Pancreas (tissue), 10 donors: ENCODE data around the gene PEMT. TPM values are rescaled to one million over a fixed set of nuclear protein-coding genes. Genes with fewer than 3 reads are reported as not detected.

ENCODE experiments used
- ATAC-seq, 4 donors: fragments of 200-7000 bp; cut with Tn5 transposase; one replicate each; pipeline versions ENCODE4 v1.8.0 to v1.9.1; 2020; ENCODE audit warnings: mild to moderate bottlenecking in 4 of 4, moderate library complexity in 4 of 4
- DNase-seq, 6 donors: peaks; one replicate each; pipeline ENCODE4 v3.0.0-alpha.2; 2020
- FAIRE-seq: peaks from 2 replicates; lab custom pipeline; 2012; peaks lifted over from hg19 to GRCh38; lab: Jason Lieb, UNC
- H3K27ac ChIP-seq, 4 donors: fragments of 200-600 bp; sonication (generic); 1 replicate in 3 of 4; 2 replicates in 1 of 4; pipeline versions ENCODE4 v1.5.0 to v1.8.0; 2020
- H3K27me3 ChIP-seq, 4 donors: fragments of 200-600 bp; one replicate each; pipeline ENCODE4 v1.8.0; 2021
- H3K36me3 ChIP-seq, 3 donors: fragments of 200-600 bp; sonication (generic) in 1 of 3; one replicate each; pipeline versions ENCODE4 v1.5.0 to v1.8.0; 2020 to 2021
- H3K4me1 ChIP-seq, 3 donors: fragments of 200-600 bp; one replicate each; pipeline ENCODE4 v1.8.0; 2021
- H3K4me3 ChIP-seq, 4 donors: fragments of 200-600 bp; sonication (generic) in 2 of 4; one replicate each; pipeline versions ENCODE4 v1.5.0 to v1.8.0; 2020 to 2021
- H3K9me3 ChIP-seq, 4 donors: fragments of 200-600 bp; one replicate each; pipeline ENCODE4 v1.8.0; 2021
- WGBS, 2 donors: extraction: QIAGEN DNeasy Blood & Tissue Kit; methylation state at CpG; one replicate each; pipeline ENCODE4 v1.1.7; 2013; 5-methylcytosine and 5-hydroxymethylcytosine counted together
- intact Hi-C, 3 donors: fragments of 100-400 bp; cut with DNase I; formaldehyde crosslinking; loops; one replicate each; pipeline versions ENCODE4 v1.11.1 to v1.14.2; 2022
- polyA plus RNA-seq, 2 donors: library from polyadenylated mRNA; stranded (reverse); fragments of 200-250 nt; gene quantifications; one replicate each; pipeline ENCODE4 v1.2.3, GENCODE V29; 2013
- total RNA-seq, 6 donors: library from RNA; stranded (reverse); fragmentation: NEBNext Ultra II Directional in 4 of 6; extraction: Animal tissue kit (Norgen Biotek cat#: 25700) in 4 of 6; gene quantifications; one replicate each; pipeline versions ENCODE4 v1.2.1 to v1.2.4, GENCODE V29; 2021 to 2023
- TF ChIP-seq, protein P1 (sequence below), 4 donors: fragments of 200-600 bp; sonication (generic) in 3 of 4; IDR thresholded peaks; one replicate each; pipeline versions ENCODE4 v1.5.0 to v1.8.0; 2021; ENCODE audit warnings: antibody characterized with exemption in 4 of 4
- donor health status: healthy with polysubstance abuse.
- donor health status: DM: no; HTN: no; CAD: no; lungs with moderate emphysema.
- donor health status: DM: no; HTN: no; CAD: no.
- donor health status: control.
- donor health status: control.
- donor health status: Bipolar disorder and iron deficiency.
- donor health status: DM: yes; HTN: yes; CAD: no.
- donor health status: DM: no; HTN: no; CAD: no.
- donor health status: DM: no; HTN: no; CAD: no.
- donor health status: DM: yes; HTN: yes; CAD: no.

Gene PEMT
- total and polyA plus RNA-seq, 8 donors, result 14.8 to 109 (median 24.6) TPM

DNA sequence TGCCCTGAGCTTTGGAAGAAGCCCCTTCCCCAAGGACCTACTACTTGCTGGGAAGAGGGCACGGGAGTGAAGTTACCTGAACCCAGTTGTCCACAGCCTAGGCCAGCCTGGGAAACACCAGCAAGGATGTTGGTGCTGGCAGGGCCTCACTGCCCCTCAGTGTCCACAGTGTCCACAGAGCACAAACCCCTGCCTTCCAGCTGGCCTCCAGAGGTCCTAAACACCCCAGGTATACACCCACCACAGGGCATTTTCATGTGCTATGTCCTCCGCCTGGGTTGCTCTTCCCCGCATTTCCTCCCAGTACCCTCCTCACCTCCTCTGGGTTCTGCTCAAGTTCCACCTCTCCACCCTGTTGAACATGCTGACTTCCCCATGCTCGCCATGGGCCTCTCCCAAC, 4.2 kb upstream of the PEMT start:
- H3K4me1 ChIP-seq, result peaks cover 0 to 6% (median under 1%) of the 10 kb centered on the region in 3 donors
- intact Hi-C loops, result no loop called here
- TF ChIP-seq, protein P1, sequence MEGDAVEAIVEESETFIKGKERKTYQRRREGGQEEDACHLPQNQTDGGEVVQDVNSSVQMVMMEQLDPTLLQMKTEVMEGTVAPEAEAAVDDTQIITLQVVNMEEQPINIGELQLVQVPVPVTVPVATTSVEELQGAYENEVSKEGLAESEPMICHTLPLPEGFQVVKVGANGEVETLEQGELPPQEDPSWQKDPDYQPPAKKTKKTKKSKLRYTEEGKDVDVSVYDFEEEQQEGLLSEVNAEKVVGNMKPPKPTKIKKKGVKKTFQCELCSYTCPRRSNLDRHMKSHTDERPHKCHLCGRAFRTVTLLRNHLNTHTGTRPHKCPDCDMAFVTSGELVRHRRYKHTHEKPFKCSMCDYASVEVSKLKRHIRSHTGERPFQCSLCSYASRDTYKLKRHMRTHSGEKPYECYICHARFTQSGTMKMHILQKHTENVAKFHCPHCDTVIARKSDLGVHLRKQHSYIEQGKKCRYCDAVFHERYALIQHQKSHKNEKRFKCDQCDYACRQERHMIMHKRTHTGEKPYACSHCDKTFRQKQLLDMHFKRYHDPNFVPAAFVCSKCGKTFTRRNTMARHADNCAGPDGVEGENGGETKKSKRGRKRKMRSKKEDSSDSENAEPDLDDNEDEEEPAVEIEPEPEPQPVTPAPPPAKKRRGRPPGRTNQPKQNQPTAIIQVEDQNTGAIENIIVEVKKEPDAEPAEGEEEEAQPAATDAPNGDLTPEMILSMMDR (IDR thresholded peaks at IDR 0.05), result no peak
- 92 to 100% methylated on average over 4 of the region's 4 CpGs for WGBS, 2 donors
- no peaks in the 10 kb centered on the region for H3K9me3 ChIP-seq
- DNase-seq, result no peak
- no peaks in the 10 kb centered on the region for H3K36me3 ChIP-seq
- H3K4me3 ChIP-seq, result no peak overlapping the region
- no peak for ATAC-seq
- H3K27ac ChIP-seq, result no peak overlapping the region
- H3K27me3 ChIP-seq, result no peaks in the 10 kb centered on the region
- FAIRE-seq, result no peak

DNA sequence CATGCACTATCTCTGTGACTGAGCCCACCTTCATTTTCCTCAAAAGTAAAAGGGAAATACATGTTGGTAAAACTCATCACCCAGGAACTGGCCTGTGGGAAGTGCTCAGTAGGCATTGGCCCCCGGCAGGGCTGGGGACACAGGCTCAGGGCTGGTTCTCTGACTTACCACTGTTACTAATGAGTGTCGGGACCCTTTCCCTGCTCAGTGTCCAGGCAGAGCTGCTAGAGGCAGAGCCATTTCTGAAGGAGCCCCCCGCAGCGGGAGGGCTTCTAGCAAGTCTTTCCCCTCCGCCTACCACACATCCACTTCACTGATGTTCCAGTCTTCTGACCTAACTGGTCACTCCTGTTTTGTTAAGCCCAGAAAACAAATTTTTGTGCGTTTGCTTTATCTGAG, 1.7 kb upstream of the PEMT start:
- intact Hi-C loops, result no loop called here
- TF ChIP-seq, protein P1 (IDR thresholded peaks at IDR 0.05), result no peak
- ATAC-seq (no peak), DNase-seq (no peak), FAIRE-seq (no peak)
- Histone ChIP-seq H3K27ac (no peak overlapping the region), H3K4me1 (peaks cover 5 to 6% (median 6%) of the 10 kb centered on the region in 3 donors), H3K4me3 (peak overlapping the region in 1 of 4 donors; percentile 73), H3K9me3 (no peaks in the 10 kb centered on the region), H3K27me3 (no peaks in the 10 kb centered on the region), H3K36me3 (no peaks in the 10 kb centered on the region)
- 67 to 73% methylated on average over 6 of the region's 6 CpGs for WGBS, 2 donors

DNA sequence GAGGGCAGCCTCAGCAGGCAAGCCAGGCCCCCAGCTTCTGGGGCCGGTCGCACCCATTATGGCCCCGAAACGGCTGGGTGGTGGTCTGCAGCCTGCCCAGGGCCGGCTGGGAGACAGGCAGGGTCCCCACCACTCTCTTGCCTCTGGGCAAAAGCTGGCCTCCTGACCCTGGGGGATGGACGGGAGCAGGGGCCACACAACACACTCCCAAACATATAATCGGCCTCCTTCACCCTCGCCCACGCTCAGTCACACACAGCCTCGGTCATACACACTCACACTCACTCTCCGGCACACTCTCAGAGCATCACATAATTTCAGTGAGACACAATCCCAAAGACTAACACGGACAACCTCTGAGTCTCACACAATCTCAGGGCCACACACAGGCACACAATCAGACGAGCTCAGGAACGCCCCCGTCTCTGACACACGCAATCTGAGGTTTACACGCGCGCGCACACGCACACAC, 589 bp downstream of the PEMT start:
- Histone ChIP-seq H3K36me3 (no peaks in the 10 kb centered on the region), H3K4me3 (peak overlapping the region; percentile 71 to 97 (median 85)), H3K27me3 (no peaks in the 10 kb centered on the region), H3K9me3 (no peaks in the 10 kb centered on the region), H3K27ac (peak overlapping the region; percentile 64 to 89 (median 80)), H3K4me1 (peaks cover 5 to 6% (median 6%) of the 10 kb centered on the region in 3 donors)
- FAIRE-seq (no peak), ATAC-seq (no peak), DNase-seq (no peak)
- TF ChIP-seq, protein P1 (IDR thresholded peaks at IDR 0.05), result no peak
- WGBS, 2 donors, result 1 to 3% methylated on average over 21 of the region's 21 CpGs
- intact Hi-C loops, result no loop called here

DNA sequence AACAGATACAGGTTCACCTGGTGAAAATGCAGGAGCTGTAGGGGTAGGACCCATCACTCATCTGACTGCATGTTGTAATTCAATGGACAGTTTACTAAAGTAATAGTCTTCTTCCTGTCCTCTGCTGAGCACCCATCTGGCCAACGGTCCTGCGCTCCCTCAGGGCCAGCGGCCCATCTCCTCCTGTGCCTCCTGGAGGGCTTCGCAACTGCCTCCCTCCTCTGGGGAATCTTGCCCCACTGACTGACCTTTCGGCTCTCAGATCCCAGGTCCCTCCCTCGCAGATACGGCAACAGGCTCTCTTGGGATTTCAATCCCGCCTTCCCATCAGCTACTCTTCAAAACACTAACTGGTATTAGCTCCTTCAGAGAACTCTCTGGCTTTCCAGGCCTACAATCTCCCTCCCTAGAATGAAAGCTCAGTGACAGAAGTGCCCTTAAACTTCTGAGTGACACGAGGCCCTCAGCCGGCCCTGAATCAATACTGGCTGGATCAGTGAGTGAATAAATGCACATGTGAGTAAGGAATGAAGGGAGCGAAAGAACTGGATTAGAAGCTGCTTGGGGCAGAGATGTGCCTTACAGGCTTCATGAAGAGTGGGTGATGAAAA, 1.3 kb downstream of the PEMT start:
- WGBS, 2 donors, result 53 to 63% methylated on average over 11 of the region's 11 CpGs
- no peaks in the 10 kb centered on the region for H3K36me3 ChIP-seq
- TF ChIP-seq, protein P1 (IDR thresholded peaks at IDR 0.05), result no peak
- intact Hi-C loops, result no loop called here
- peak overlapping the region in 1 of 4 donors; percentile 64 for H3K27ac ChIP-seq
- H3K9me3 ChIP-seq, result no peaks in the 10 kb centered on the region
- H3K27me3 ChIP-seq, result no peaks in the 10 kb centered on the region
- ATAC-seq (no peak), FAIRE-seq (no peak), DNase-seq (no peak)
- H3K4me3 ChIP-seq, result peak overlapping the region in 2 of 4 donors; percentile 73 to 97
- H3K4me1 ChIP-seq, result peaks cover 5 to 6% (median 6%) of the 10 kb centered on the region in 3 donors
